ENCODE measurements around the gene PCYOX1L. TPM values are rescaled to one million over a fixed set of nuclear protein-coding genes. Genes with fewer than 3 reads are reported as not detected.

PCYOX1L gene
- total and polyA plus RNA-seq, 5 donors from 2014 or later: 17.7 to 39.7 (median 19.3) TPM

GRCh38 chr5:149418910-149419531 lies 61.2 kb downstream of the PCYOX1L start:
- no peaks in the 10 kb centered on the region for H3K36me3 ChIP-seq (ENCODE audit: control insufficient read depth, insufficient read depth, low read length)
- DNase-seq (no peak), ATAC-seq (ENCODE audit: low read depth in 2 of 2) (no peak)
- H3K4me1 ChIP-seq (ENCODE audit: control insufficient read depth, insufficient read depth, low read length, poor library complexity, severe bottlenecking): no peaks in the 10 kb centered on the region
- no peak overlapping the region for H3K4me3 ChIP-seq (ENCODE audit: low read depth, low read length)
- Mint-ChIP-seq H3K36me3 (peaks cover 3% of the 10 kb centered on the region), H3K27ac (no peak overlapping the region), H3K9me3 (no peaks in the 10 kb centered on the region), H3K27me3 (peaks cover 5% of the 10 kb centered on the region), H3K4me3 (no peak overlapping the region), H3K4me1 (peaks cover 0 to 4% (median 0%) of the 10 kb centered on the region in 4 donors)
- H3K27ac ChIP-seq (ENCODE audit: insufficient read depth, low read length, poor library complexity, severe bottlenecking): no peak overlapping the region
- H3K27me3 ChIP-seq (ENCODE audit: control insufficient read depth, insufficient read depth, low read length): peaks cover 2% of the 10 kb centered on the region
- no peaks in the 10 kb centered on the region for H3K9me3 ChIP-seq (ENCODE audit: control insufficient read depth in 2 of 2, low read length in 2 of 2)

Other genes with a start within 250 kb of the PCYOX1L start
- gene ABLIM3, start 216.6 kb upstream of the PCYOX1L start, total RNA-seq: 1.8 TPM
- under 1 TPM in 2 of 4 donors, not detected in 2; 0.29 to 0.44 TPM for gene ABLIM3, start 216.6 kb upstream of the PCYOX1L start, polyA plus RNA-seq
- gene AFAP1L1, start 86.2 kb upstream of the PCYOX1L start, total RNA-seq: not detected
- under 1 TPM in 1 of 4 donors, not detected in 3; 0.14 TPM for gene AFAP1L1, start 86.2 kb upstream of the PCYOX1L start, polyA plus RNA-seq
- 25.9 TPM for gene GRPEL2, start 12.5 kb upstream of the PCYOX1L start, total RNA-seq
- 10 to 100 TPM; 11.0 to 13.1 (median 11.4) TPM for gene GRPEL2, start 12.5 kb upstream of the PCYOX1L start, polyA plus RNA-seq
- not detected for gene IL17B, start 21.2 kb downstream of the PCYOX1L start, total RNA-seq
- not detected for gene IL17B, start 21.2 kb downstream of the PCYOX1L start, polyA plus RNA-seq
- 234 TPM for gene CSNK1A1, start 193.4 kb downstream of the PCYOX1L start, total RNA-seq
- 100 to 1,000 TPM; 134 to 152 (median 147) TPM for gene CSNK1A1, start 193.4 kb downstream of the PCYOX1L start, polyA plus RNA-seq
- 1.8 TPM for gene ARHGEF37, start 223.5 kb downstream of the PCYOX1L start, total RNA-seq
- gene ARHGEF37, start 223.5 kb downstream of the PCYOX1L start, polyA plus RNA-seq: under 1 TPM in 3 of 4 donors, not detected in 1; 0.20 to 0.55 (median 0.45) TPM